ENCODE results near the gene NUDT14.

DNA sequence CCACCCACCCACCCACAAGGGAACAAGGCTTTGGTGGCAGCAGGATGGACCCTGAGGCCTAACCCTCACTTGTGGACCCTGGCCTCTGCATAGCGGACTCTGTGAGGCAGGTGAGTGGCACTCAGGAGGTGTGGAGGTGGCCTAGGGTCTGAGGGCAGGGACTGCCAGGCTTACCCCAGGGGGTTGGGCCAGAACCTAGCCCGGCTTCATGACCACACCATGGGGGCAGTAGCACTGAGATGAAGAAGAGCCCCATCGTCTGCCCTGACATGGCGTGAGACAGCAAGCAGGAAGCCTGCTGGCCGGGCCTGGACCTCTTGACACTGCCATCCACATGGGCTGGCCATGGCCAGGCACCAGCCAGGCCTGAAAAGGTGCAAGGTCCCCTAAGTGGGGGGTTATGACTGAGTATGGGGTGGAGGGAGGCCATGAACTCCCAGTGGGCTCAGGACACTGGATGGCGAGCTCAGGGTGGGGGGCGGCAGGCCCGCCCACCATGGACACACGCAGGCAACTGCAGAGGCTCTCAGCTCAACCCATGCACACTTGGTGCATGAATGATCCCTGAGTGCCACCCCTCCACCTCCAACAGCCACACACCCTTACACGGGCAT lies 41.8 kb downstream of the NUDT14 start:
- TF ChIP-seq, protein P1, sequence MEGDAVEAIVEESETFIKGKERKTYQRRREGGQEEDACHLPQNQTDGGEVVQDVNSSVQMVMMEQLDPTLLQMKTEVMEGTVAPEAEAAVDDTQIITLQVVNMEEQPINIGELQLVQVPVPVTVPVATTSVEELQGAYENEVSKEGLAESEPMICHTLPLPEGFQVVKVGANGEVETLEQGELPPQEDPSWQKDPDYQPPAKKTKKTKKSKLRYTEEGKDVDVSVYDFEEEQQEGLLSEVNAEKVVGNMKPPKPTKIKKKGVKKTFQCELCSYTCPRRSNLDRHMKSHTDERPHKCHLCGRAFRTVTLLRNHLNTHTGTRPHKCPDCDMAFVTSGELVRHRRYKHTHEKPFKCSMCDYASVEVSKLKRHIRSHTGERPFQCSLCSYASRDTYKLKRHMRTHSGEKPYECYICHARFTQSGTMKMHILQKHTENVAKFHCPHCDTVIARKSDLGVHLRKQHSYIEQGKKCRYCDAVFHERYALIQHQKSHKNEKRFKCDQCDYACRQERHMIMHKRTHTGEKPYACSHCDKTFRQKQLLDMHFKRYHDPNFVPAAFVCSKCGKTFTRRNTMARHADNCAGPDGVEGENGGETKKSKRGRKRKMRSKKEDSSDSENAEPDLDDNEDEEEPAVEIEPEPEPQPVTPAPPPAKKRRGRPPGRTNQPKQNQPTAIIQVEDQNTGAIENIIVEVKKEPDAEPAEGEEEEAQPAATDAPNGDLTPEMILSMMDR (IDR thresholded peaks at IDR 0.05), result no peak
- no peak for TF ChIP-seq POLR2A (IDR thresholded peaks at IDR 0.05)
